ENCODE measurements around the gene HS3ST3A1.

The HS3ST3A1 gene

DNA sequence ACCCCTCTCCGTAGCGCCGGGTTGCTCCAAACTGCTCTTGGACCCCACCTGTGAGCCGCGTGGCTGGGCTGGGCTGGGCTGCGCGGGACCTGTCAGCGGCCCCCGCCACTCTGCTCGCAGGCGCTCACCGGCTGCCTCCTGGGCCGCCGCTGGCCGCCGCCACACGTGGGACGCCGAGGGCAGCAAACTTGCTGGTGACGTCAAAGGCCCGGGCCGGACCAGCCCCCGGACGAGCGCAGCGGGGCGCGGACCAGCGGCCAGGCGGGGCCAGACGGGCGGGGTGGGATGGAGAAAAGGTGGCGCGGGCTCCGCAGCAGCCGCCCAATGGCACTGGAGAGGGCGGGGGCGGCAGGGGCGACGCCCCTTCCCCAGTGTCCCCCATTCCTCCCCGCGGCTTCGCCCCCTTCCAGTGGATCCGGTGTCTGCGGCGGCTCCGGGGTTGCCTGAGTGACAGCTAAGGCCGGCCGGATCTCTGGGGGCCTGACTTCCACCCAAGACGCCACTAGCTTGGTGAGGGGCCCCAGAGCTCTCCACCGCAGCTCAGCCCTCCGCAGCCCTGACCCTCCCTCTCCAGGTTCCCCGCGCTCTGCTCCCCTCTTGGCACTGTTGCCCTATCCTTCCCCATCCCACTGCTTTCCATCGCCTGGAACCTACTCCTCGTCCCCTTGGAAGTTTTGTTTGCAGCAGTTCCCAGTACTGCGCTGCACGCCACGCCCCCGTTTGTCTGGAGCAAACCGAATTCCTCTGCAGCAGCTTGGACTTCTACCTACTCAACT lies at the start of gene HS3ST3A1:
HS3ST3A1 (minus strand) TSS at position 154 of the 776 bp plus-strand sequence. CDS start 800 bp downstream, outside the sequence.
- no peak for DNase-seq (ENCODE audit: low read depth in 2 of 2)

DNA sequence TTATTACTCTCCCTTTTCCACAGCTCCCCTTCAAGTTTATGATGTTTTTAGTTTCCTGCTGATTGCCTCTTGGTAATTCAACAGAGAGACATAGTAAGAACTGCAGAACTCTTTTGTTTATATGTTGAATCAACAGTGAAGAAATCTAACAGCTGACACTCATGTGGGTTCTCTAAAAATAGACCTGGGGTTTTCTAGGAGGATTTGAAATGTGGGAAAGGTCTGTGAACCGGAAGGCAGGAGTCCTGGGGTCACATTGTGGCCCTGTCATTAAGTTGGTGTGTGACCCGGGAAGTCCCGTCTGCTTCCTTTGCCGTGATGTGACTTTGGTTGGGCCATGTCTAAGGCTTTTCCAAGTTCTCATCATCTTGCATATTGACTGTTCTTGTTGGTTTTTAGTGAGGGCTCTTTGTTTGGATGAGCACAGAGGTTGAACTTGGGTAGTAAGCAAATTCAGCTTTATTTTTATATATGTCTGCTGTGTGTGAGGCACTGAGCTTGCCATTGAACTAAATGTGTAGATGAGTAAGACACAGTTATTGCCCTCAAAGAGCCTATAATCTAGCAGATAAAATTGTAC lies 48.5 kb upstream of the HS3ST3A1 start:
- no peak for DNase-seq (ENCODE audit: low read depth in 2 of 2)

DNA sequence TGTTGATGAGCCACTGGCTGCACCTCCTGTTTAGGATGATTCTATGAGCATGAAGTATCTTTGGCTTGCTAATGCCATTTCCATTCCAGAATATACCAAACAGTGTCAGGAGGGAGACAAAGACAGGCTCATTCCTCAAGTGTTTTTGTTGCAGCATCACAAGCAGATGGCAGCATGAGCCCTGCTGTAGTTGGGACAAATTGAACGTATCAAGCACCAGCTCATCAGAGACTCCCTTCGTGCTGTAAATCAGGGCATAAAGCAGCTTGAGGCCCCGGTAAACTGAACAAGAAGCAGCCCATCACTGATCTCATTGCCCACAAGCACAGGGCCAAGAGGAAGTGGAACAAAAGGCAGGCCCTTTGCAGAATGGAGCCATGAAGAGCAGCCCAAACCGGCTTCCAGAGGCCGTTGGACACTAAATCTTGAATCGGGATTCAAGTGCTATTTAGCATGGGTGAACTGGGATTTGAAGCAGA lies 45.9 kb upstream of the HS3ST3A1 start:
- DNase-seq (ENCODE audit: low read depth in 2 of 2): no peak

DNA sequence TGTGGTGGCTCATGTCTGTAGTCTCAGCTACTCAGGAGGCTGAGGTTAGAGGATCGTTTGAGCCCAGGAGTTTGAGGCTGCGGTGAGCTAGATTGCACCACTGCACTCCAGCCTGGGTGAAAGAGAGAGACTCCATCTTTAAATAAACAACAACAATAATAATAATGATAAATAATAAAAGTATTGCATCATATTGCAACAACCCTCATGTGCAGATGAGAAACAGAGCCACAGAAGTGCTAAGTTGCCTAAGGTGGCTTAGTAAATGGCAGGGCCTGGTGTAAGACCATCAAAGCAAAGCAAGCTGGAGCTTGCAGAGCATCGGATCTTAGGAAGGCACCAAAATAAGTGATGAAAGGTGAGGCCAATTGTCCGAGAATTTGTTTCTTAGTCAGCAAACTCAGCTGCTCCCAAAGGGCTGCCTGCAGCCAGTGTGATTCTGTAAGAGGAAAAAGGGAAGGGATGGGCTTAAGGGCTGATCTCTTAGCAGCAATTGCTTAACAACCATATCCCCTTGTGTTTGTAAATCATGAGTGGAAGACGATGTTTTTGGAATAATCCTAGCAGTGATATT lies 45.3 kb upstream of the HS3ST3A1 start:
- no peak for DNase-seq (ENCODE audit: low read depth in 2 of 2)

DNA sequence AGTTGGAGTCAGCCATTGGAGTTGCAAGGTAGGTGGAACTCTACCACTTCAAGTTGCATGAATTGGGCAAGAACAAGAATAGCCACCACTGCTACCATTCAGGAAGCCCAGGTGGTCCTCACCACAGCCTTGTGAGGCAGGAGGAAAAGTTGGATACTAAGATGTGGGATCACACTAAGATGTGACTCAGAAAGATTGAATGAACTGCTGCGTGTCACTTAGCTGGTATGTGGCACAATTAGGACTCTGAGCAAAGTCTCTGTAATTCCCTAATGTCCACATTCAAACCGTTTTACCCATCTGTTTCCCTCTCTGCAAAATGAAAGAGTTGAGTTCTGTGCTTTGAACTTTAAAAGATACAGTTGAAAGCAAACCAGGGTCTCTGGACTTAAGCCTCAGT lies 44.7 kb upstream of the HS3ST3A1 start:
- no peak for DNase-seq (ENCODE audit: low read depth in 2 of 2)

DNA sequence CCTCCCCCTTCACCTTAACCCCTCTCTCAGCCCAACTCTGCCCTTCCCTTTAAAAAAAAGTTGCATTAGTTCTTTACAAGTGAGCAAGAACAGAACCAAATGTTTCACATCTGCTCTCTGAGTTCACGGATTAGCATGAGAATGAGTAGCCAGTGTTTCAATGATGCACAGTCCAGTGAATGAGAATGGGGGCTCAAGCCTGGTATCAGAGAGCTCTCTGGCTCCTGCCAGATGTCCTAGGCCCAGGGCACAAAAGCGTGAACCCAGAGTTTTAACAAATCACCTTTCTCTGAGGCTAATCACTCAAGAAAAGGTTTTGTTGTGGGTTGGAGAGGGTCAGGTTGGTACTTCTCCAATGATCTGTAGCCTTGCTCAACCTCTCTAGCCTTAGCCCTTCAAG lies 41.5 kb upstream of the HS3ST3A1 start:
- DNase-seq (ENCODE audit: low read depth in 2 of 2): no peak

DNA sequence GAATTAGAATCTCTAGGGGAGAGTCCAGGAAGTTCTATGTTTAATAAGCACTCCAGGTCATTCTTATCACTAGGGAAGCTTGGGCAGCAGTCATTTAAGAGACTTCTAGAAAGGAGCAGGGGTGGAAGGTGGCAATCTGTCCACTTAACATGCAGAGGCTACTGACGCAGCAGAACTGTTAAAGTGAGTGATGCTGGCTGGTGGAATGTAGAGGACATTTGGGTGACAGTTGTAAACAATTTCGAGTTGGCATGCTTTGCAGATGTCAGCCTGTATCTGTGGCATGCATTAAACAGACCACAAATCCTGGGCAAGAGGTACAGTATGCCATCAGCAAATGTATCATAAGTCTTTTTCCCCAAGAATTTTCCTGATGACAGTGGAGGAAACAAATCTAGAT lies 40.5 kb upstream of the HS3ST3A1 start:
- no peak for DNase-seq (ENCODE audit: low read depth in 2 of 2)

DNA sequence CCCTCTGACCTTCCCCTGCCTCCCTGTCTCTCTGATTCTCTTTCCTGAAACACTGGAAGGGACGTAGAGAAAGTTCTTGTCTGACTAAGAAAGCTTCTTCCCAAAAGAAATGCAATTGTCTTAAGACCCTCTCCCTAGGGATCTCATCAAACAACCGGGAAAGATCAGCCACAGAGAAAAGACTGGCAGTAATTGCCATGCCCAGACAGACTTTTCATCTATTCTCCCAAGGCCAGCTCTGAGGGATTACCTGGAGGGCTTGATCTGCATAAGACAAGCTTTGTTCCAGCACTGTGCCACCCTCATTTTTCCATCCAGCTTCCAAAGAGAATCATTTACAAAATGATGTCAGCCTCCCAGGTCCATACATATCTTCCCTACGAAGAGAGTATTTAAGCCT lies 38.8 kb upstream of the HS3ST3A1 start:
- DNase-seq (ENCODE audit: low read depth in 2 of 2): no peak

DNA sequence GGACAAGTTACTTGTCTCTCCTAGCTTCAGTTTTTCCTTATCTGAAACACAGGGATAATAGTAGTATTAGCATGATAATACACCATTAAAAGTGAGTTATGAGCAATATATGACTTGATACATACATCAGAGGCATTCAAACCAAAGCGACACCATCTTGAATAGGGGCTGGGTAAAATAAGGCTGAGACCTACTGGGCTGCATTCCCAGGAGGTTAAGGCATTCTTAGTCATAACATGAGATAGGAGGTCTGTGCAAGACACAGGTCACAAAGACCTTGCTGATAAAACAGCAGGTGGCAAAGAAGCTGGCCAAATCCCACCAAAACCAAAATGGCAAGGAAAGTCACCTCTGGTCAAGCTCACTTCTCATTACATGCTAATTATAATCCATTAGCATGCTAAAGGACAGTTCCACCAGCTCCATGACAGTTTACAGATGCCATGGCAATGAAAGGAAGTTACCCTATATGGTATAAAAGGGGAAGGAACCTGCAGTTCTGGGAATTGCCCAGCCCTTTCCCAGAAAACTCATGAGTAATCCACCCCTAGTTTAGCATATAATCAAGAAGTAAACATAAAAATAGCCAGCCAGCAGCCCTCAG lies 37.2 kb upstream of the HS3ST3A1 start:
- no peak for DNase-seq (ENCODE audit: low read depth in 2 of 2)

DNA sequence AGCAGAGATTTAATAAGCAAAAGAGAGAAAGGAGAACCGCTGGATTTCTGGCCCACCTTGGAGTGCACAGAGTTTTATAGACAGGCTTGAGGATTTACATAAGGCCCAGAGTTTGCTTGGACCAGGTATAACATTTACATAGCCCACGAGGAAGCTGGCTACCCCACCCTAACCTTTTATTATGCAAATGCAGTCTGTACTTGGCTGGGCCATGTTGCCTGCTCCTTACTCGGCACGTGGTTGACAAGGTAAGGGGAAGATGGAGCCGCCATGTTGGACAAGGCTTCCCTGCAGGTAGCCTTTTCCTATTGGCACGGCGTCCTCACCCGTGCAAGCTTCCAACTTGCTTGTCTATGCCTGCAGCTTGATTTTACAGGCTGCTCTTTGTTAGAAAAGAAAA lies 35.2 kb upstream of the HS3ST3A1 start:
- no peak for DNase-seq (ENCODE audit: low read depth in 2 of 2)

DNA sequence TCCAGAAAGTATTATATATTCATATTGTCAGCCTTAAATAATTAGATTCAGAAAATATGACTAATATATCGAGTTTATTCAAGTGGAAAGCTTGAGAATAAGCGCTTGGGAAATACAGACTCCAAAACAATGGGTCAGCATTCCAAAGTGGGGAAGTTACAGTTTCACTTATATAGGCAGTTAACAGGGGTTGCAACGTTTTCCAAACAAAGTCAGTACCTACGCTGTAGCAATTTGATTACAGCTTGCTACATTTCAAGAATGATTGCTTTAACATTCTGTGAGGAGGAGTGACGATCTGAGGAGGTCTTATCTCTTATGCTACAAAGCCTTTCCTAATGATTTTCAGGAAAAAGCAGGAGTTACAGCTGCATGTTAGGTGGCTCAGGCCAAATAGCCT lies 34.2 kb upstream of the HS3ST3A1 start:
- no peak for DNase-seq (ENCODE audit: low read depth in 2 of 2)

DNA sequence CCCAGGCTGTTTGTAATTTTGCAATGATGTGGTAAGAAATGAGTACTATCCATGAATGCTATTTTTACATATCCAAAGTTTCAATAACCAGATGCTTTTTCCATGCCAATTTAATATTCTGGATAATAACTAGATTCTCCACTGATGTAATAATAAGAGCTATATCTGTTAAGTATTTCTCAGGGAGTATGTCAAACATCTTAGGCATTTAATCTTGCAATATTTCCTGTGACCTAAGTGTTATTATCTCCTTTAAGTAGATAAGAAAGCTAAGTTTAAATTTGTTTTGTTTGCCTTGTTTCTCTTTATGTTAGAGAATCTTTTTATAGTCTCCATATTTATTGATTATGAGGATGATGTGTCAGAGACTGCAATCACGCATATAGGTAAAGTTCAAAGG lies 32.3 kb upstream of the HS3ST3A1 start:
- no peak for DNase-seq (ENCODE audit: low read depth in 2 of 2)

DNA sequence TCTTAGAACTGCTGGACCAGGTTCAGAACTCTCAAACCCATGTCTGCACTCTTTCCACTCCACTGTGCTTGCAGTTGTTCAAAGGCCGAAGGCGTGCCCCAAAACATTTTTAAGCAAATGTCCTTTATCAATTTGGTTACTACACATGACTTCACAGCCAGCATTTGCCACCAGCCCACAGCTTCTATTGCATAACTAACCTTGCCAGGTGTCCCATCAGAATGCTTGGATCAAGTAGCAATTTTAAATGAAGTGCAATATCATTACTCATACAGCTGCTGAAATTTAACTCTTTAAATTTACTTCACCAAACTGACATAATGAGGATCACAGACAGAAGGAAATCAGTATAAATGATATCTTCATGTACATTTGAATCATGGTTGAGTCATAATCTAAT lies 29.8 kb upstream of the HS3ST3A1 start:
- DNase-seq (ENCODE audit: low read depth in 2 of 2): no peak

DNA sequence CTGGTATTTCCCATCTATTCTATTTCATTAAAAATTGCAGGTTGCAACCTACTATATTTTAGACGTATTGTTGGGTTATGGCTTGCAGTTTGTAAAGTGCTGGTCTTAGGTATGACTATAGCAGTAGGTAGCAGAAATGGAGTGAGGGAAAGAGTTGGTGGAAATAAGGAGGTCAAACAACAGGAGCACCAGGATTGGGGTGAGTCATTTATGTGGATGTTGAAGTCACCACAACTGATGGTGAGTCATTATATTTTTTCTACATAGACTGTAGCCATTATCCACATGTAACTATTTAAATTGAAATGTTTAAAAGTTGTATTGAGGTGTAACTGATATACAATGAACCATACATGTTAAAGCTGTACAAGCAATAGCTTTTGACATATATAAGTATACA lies 25.0 kb upstream of the HS3ST3A1 start:
- no peak for DNase-seq (ENCODE audit: low read depth in 2 of 2)

DNA sequence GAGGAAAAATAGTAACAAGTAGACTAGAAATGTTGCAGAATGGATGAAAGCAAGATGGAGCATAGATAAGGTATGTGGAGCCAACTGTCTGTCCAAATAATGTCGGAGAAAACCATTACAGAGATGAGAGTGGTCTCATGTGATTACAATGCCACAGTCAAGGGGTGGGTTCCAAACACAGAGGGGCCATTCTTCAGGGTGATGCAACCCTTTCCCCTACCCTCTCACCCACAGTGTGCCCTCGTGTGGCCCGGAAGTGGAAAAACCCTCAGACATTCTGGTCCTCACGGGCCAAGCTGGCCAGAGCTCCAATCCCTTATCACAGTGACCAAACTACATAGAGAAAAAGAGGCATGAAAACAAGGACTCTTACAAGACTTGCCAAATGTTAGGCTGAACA lies 17.7 kb upstream of the HS3ST3A1 start:
- DNase-seq (ENCODE audit: low read depth in 2 of 2): no peak

DNA sequence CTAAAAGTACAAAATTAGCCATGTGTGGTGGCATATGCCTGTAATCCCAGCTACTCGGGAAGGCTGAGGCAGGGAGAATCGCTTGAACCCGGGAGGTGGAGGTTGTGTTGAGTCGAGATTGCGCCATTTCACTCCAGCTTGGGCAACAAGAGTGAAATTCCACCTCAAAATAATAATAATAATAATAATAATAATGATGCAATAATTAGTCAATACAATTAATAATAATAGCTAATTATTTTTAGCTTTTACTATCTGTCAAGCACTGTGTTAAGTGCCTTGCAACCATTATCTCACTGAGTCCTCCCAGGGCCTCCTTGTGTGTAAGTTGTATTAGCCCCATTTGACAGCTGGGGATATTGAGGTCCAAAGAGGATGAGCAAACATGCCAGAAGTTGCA lies 14.3 kb upstream of the HS3ST3A1 start:
- DNase-seq (ENCODE audit: low read depth in 2 of 2): no peak

DNA sequence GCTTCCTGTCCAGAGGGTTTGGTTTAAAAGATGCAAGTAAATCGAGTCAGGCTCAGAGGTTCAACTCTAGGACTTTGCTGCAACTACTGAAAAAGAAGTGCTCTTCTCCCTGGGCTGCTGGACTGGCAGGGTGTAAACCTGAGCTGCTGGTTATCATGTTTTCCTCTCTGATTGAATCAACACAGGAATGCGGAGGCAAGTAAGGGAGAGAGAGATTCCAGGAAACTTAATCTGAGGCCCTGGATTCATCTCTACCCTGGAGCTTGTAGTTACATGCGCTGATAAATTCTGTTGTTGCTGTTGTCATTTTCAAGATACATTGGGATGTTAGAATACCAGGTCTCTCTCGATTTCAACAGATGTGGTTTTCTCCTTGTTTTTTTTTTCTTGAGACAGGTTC lies 8.2 kb upstream of the HS3ST3A1 start:
- DNase-seq (ENCODE audit: low read depth in 2 of 2): no peak

DNA sequence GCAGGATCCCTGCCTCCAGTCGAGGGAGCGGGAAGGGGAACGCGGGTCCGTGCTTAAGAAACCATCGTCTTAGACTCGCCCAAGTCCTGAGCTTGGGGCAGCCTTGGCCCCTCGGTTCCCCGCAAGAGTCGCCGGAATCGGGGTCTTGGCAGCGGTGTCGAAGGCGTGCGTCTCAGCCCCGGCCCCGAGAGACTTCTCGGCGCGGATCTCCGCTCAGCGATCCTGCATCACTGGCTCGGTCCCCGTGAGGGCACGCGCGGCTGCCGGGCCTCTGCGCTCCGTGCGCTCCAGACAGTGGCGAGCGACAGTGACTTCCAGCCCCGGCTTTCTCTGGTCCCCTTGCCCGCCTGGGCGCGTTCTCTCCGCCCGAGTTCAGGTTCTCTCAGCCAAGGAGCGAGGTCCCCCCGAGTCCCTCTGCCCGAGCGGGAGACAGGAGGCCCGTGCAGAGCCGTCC lies 380 bp downstream of the HS3ST3A1 start:
- no peak for DNase-seq (ENCODE audit: low read depth in 2 of 2)

DNA sequence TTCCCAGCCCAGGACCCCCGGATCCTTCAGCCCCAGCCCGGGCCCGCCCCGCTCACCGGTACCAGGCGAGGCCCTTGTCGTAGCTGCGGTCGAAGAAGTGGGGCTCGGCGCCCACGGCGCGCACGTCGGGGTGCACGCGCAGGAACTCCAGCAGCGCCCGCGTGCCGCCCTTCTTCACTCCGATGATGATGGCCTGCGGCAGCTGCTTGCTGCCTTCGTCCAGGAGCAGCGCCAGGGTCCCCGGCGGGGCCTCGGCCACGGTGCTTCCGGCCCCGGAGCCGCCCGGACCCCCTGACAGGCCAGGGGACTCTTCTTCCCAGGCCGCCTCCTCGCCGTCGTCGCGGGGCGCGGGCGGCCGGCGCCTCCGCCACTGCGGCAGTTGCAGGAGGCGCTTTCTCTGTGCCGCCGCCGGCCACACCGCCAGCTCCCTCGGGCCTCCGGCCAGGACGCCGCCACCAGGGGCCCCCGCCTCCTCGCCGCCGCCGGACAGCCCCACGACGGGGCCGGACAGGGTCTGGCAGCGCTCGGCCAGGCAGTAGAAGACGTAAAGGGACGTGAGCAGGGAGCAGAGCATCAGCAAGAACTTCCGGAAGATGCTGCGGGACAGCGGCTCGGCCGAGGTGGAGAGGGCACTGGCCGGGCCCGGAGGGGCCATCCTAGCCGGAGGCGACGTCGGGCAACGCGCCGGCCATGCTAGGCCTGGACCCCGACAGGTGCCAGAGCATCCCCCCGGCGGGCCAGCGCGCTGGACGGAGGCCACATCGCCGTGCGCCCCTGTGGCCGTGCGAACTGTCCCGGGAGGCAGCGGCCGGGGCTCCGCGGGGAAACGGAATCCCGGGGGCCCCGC lies 1.0 kb downstream of the HS3ST3A1 start:
- no peak for DNase-seq (ENCODE audit: low read depth in 2 of 2)

DNA sequence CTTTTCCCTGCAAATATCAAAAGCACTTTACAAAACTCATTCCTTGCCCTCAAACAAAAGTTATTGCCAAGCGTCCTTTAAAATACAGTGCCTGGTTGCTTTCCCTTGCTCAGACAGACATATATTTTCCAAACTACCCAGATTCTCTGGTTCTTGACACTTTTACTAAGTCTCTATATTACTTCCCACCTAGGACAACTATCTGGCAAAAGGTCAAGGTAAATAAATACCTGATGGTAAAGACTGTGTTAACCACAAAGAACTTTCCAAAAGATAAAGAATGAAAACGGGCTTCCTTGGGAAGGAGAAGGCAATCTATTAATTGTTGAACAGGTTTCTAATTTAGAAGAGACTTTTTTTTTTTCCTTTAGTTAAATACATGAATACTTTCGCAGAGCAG lies 1.9 kb downstream of the HS3ST3A1 start:
- no peak for DNase-seq (ENCODE audit: low read depth in 2 of 2)

DNA sequence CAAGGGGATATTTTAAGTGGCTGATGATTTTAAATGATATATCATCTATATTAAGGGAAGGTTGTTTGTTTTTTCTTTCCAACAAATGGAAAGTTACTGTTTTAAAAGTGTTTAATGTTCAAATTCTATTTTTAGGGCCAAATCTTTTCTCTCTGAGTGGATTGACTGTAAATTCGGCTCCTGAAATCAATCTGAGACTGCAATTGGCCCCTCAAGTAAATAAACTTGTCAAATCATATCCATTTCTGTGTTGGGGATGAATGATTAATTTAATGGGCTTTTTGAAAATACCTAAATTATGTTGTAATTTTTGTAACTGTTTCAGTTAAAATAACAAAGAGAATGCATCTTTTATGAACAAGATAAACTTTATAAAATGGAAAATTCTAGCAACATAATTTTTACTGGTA lies 2.6 kb downstream of the HS3ST3A1 start:
- no peak for DNase-seq (ENCODE audit: low read depth in 2 of 2)

Measured in stimulated activated CD8-positive, alpha-beta memory T cell treated with anti-CD3 and anti-CD28 coated beads, Interleukin-2, amount 100 ng/mL, for 48 hours (primary cell).